CD4-positive, alpha-beta T cell treated with Interleukin-1 beta for 1 hour (primary cell): ENCODE results near the gene PDXDC1.
"Not testable (repeated sequence)": the region's sequence is repeated elsewhere in the genome, so short reads cannot be mapped to it uniquely, and the experiment has no call there.

Experiments used
- DNase-seq, 2 donors: peaks; one replicate each; pipeline ENCODE4 v3.0.0-alpha.2; 2020 to 2022

Gene PDXDC1

GRCh38 chr16:14974656-14975417 lies at the start of gene PDXDC1:
Gene PDXDC1, plus strand, starts transcription at chr16:14975026. Its CDS starts 174 bp downstream, at chr16:14975200.
- DNase-seq, result peak; percentile 93 to 99

- not testable (repeated sequence) for DNase-seq
These were observed 46.6 kb upstream of the PDXDC1 start for GRCh38 chr16:14928064-14928714.

GRCh38 chr16:14929176-14929575 lies 45.6 kb upstream of the PDXDC1 start:
- not testable (repeated sequence) for DNase-seq

- not testable (repeated sequence) for DNase-seq
These were observed 44.6 kb upstream of the PDXDC1 start for GRCh38 chr16:14930246-14930645.

DNA sequence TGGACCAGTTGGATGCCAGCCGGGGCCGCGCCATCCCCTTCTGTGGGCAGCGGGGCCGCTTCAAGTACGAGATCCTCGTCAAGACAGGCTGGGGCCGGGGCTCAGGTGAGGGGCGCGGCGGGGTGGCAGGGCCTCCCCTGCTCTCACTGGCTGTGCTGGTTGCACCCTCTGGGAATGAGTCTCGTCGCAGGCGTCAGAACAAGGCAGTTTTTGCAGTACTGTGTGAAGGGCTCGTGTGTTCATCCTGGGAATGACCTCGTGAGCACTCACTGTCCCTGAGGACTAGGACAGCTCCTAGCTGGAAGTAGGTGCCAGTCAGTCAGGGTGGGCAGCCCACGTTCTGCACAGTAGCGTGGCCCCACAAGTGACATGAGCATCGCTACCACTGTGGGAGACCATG lies 43.9 kb upstream of the PDXDC1 start:
- DNase-seq, result not testable (repeated sequence)

- not testable (repeated sequence) for DNase-seq
These were observed 42.0 kb upstream of the PDXDC1 start for GRCh38 chr16:14932581-14933375.

- DNase-seq, result not testable (repeated sequence)
These were observed 37.7 kb upstream of the PDXDC1 start, which contains the start of gene NPIPA1 for GRCh38 chr16:14937143-14937542. Gene NPIPA1, plus strand, starts transcription at chr16:14937443. Its CDS starts 0 bp downstream, at chr16:14937443.

GRCh38 chr16:14937994-14938393 lies 36.8 kb upstream of the PDXDC1 start:
- not testable (repeated sequence) for DNase-seq

DNA sequence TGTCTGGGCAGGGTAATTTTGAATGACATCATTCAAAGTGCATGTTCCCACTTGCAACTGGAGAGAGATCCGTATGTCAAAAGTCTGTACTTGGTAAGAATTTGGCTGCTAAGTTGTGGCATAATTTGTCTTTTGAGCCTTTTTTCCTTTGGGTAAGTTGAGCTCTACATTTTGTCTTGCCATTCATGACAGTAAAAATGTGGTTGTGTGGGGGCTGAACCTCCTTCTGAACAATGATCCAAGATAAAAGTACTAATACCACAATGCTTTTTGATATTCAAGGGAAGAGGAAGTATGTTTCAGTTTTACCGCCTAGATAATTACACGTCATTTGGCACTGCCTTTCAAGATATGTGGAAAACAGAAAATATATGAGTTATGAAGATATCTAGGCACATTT lies 32.1 kb upstream of the PDXDC1 start:
- not testable (repeated sequence) for DNase-seq

DNA sequence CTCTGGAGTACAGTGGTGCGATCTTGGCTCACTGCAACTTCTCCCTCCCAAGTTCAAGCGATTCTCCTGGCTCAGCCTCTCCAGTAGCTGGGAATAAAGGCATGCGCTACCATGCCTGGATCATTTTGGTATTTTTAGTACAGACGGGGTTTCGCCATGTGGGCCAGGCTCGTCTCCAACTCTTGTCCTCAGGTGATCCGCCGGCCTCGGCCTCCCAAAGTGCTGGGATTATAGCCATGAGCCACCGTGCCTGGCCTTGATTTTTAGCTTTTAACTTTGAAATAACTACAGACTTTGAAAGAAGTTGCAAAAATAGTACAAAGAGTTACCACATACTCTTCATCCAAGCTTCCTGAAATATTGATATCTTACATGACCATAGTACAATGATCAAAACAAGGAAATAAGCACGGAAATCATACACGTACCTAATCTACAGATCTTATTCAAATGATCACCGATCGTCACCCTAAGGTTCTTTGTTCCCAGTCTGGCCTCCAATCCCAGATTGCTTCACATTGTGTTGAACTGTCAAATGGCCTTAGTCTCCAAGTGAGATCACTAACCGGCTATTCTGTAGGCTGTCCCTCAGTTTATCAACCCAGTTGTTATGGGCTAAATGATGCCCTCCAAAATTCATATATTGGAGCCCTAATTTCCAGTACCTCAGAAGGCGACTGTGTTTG lies 19.1 kb upstream of the PDXDC1 start:
- no peak for DNase-seq

- no peak for DNase-seq
These were observed 17.1 kb upstream of the PDXDC1 start for GRCh38 chr16:14957576-14958322.

DNA sequence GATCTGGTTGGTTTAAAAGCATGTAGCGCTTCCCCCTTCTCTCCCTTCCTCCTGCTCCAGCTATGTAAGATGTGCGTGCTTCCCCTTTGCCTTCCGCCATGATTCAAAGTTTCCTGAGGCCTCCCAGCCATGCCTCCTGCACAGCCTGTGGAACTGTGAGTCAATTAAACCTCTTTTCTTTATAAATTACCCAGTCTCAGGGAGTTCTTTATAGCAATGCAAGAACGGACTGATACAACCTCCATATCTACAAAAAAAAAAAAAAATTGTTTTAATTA lies 16.6 kb upstream of the PDXDC1 start:
- no peak for DNase-seq

GRCh38 chr16:14958970-14959369 lies 15.9 kb upstream of the PDXDC1 start:
- DNase-seq, result no peak

DNA sequence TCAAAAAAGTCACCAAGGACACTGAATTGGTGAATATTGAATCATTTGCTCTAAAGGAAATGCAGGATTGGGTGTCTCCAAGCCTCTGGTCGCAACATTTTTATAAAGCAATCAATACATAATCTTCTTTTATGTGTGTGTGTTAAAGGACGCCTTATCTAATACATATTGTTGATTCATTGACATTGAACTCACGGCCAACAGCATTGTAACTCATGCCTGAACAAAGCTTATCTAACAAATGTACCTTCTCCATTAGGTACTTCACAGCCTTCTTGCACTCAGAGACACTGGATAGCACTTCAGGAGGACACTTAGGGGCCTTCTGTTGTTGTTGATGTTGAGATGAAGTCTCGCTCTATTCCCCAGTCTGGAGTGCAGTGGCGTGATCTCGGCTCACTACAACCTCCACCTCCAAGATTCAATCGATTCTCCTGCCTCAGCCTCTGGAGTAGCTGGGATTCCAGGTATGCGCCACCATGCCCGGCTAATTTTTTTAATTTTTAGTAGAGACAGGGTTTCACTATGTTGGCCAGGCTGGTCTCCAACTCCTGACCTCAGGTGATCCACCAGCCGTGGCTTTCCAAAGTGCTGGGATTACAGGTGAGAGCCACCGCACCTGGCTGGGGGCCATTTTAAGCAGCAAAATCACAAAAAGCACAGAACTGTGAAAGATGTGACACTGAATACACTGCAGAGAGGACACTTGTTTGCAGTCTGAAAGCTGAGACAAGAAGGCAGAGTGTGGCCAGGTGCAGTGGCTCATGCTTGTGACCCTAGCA lies 13.2 kb upstream of the PDXDC1 start:
- DNase-seq, result no peak

GRCh38 chr16:14963281-14964173 lies 11.3 kb upstream of the PDXDC1 start:
- no peak for DNase-seq

DNA sequence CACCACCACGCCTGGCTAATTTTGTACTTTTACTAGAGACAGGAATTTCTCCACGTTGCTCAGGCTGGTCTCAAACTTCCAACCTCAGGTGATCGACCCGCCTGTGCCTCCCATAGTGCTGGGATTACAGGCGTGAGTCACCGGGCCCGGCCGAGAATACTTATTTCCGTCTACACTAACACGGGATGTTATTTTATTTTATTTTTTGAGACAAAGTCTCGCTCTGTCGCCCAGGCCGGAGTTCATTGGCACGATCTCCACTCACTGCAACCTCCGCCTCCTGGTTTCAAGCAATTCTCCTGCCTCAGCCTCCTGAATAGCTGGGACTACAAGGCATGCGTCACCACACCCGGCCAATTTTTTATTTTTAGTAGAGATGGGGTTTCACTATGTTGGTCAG lies 9.5 kb upstream of the PDXDC1 start:
- no peak for DNase-seq

DNA sequence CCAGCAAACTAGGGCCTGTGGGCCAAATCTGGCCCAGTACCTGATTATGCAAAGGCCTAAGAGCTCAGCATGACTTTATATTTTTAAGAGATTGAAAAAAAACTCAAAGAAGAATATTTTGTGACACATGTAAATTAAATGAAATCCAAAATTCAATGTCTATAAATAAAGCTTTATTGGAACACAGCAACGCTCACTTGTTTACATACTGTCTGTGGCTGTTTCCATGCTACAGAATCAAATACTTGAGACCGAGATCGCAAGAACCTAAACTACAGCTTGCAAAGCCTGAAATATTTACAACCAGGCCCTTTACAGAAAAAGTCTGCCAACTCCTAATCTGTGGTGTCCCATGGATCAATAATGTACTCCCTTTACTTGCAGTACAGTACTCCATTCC lies 5.0 kb upstream of the PDXDC1 start:
- DNase-seq, result not testable (repeated sequence)

- not testable (repeated sequence) for DNase-seq
These were observed 3.1 kb upstream of the PDXDC1 start for GRCh38 chr16:14971621-14972228.

DNA sequence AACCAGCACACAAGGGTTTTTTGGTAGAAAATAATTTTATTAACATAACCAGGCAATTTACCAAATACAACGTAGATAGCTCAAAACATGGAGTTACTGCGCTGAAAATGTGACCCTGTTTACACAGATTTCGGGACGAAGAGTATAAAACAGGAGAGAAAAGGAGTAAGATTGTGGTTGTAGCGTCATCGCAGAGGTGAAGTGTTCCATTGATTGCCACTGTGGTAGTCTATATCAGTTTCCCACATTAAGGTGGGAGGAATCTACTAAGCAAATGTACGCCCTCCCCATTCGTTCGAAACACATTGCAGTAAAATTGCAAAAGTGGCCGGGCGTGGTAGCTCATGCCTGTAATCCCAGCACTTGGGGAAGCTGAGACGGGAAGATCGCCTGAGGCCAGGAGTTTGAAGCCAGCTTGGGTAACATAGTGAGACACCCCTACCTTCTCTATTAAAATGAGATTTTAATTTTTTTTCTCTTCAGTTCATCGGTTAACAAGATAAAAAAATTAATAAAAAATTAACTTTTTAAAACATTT lies 972 bp upstream of the PDXDC1 start:
- not testable (repeated sequence) for DNase-seq

GRCh38 chr16:14974331-14974655 lies 533 bp upstream of the PDXDC1 start:
- DNase-seq, result not testable (repeated sequence)
